Natural killer cell (primary cell): Measurements from ENCODE around the gene HOXA9. TPM values are rescaled to one million over a fixed set of nuclear protein-coding genes. Genes with fewer than 3 reads are reported as not detected.

Experiments used
- ATAC-seq, 3 donors: fragments of 150-1000 bp in 2 of 3; fragments of 200-7000 bp in 1 of 3; cut with Tn5 transposase; 1 replicate in 1 of 3; 2 replicates in 2 of 3; pipeline ENCODE4 v1.10.0; 2021; ENCODE audit warnings: mild to moderate bottlenecking in 2 of 3, moderate library complexity in 2 of 3
- DNase-seq, 2 donors: peaks; one replicate each; pipeline versions ENCODE4 v3.0.0 to v3.0.0-alpha.2; 2013 to 2021; ENCODE audit warnings: mixed read lengths in 1 of 2
- H3K27ac ChIP-seq: one replicate; pipeline ENCODE4 v1.5.1; 2013; ENCODE audit warnings: mild to moderate bottlenecking, low read length
- H3K27me3 ChIP-seq: one replicate; pipeline ENCODE4 v1.6.1; 2013; ENCODE audit warnings: low read length; ENCODE audit not compliant: control insufficient read depth, insufficient read depth
- H3K36me3 ChIP-seq: one replicate; pipeline ENCODE4 v1.6.1; 2013; ENCODE audit warnings: low read length; ENCODE audit not compliant: control insufficient read depth, insufficient read depth
- H3K4me1 ChIP-seq: one replicate; pipeline ENCODE4 v1.6.1; 2013; ENCODE audit warnings: low read length; ENCODE audit not compliant: control insufficient read depth, insufficient read depth
- H3K4me3 ChIP-seq: one replicate; pipeline ENCODE4 v1.5.1; 2013; ENCODE audit warnings: low read length
- H3K9me3 ChIP-seq: one replicate; pipeline ENCODE4 v1.6.1; 2013; ENCODE audit warnings: low read length; ENCODE audit not compliant: control insufficient read depth, insufficient read depth
- H3K27ac Mint-ChIP-seq, 2 donors: one replicate each; pipeline ENCODE4 v1.8.0; 2022; ENCODE audit warnings: mild to moderate bottlenecking in 2 of 2, mixed read lengths in 2 of 2, moderate library complexity in 1 of 2
- H3K27me3 Mint-ChIP-seq, 2 donors: one replicate each; pipeline ENCODE4 v1.8.0; 2022; ENCODE audit warnings: low read depth in 2 of 2, mixed read lengths in 2 of 2
- H3K36me3 Mint-ChIP-seq: one replicate; pipeline ENCODE4 v1.8.0; 2022; ENCODE audit warnings: mixed read lengths
- H3K4me1 Mint-ChIP-seq, 2 donors: one replicate each; pipeline ENCODE4 v1.8.0; 2022; ENCODE audit warnings: mixed read lengths in 2 of 2
- H3K4me3 Mint-ChIP-seq: one replicate; pipeline ENCODE4 v1.8.0; 2022; ENCODE audit warnings: mild to moderate bottlenecking, moderate library complexity, mixed read lengths
- H3K9me3 Mint-ChIP-seq, 2 donors: one replicate each; pipeline ENCODE4 v1.8.0; 2022; ENCODE audit warnings: mixed read lengths in 2 of 2
- WGBS: methylation state at CpG from one replicate; pipeline ENCODE4 v1.1.7; 2013; ENCODE audit warnings: missing lambda C conversion rate; ENCODE audit not compliant: insufficient coverage; 5-methylcytosine and 5-hydroxymethylcytosine counted together
- intact Hi-C: fragments of 100-400 bp; cut with micrococcal nuclease; formaldehyde crosslinking; loops from one replicate; pipeline ENCODE4 v1.14.2; 2022
- total RNA-seq, 4 donors: library from RNA; stranded (reverse); fragments of 120-200 nt in 1 of 4; gene quantifications; one replicate each; pipeline versions ENCODE4 v1.2.3 to v1.2.4, GENCODE V29; 2013 to 2022
- TF ChIP-seq, protein P1 (sequence below): fragments of 200-600 bp; IDR thresholded peaks from one replicate; pipeline ENCODE4 v1.8.0; 2022; ENCODE audit warnings: antibody characterized with exemption

HOXA9 gene
- total RNA-seq, 3 donors from 2014 or later (not counting 1 experiment from before 2014, with no cell fraction given): 0.39 to 4.6 (median 0.42) TPM

DNA sequence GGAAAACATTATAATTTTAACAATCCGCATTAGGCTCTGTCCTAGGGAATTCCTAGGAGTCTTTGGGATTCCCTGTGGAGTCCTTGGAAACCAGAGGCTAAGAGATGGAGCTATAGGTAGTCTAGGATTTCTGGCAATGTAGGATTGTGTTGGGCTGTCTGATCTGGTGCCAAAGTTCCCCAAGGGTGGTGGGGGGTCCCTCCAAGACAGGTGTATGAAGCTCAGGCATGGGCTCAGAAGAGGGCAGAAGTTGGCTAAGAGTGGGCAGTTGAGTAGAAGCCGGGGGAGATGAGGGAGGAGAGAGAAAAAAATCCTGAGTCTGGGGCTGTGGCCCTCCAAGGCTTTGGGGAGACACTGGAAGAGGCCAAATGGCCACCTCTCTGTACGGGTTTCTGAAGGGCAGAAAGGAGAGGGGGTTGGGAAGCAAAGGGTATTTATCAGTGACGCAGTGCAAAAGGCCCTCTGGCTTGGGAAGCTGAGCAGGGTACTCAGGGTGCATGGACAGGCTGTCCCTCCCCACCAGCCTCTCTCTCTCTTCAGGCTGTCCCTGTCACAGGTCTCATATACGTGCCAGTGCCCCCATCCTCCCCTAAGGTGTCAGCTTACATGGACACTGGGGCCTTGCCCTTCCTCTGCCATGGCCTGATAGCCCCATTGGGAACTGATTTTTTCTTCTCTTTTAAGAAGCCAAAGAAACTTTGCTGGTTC lies 18.7 kb downstream of the HOXA9 start:
- TF ChIP-seq, protein P1, sequence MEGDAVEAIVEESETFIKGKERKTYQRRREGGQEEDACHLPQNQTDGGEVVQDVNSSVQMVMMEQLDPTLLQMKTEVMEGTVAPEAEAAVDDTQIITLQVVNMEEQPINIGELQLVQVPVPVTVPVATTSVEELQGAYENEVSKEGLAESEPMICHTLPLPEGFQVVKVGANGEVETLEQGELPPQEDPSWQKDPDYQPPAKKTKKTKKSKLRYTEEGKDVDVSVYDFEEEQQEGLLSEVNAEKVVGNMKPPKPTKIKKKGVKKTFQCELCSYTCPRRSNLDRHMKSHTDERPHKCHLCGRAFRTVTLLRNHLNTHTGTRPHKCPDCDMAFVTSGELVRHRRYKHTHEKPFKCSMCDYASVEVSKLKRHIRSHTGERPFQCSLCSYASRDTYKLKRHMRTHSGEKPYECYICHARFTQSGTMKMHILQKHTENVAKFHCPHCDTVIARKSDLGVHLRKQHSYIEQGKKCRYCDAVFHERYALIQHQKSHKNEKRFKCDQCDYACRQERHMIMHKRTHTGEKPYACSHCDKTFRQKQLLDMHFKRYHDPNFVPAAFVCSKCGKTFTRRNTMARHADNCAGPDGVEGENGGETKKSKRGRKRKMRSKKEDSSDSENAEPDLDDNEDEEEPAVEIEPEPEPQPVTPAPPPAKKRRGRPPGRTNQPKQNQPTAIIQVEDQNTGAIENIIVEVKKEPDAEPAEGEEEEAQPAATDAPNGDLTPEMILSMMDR: no peak
- H3K27ac ChIP-seq: no peak overlapping the region
- intact Hi-C loops: no loop called here
- H3K9me3 ChIP-seq: no peaks in the 10 kb centered on the region
- peaks cover 43% of the 10 kb centered on the region for H3K27me3 ChIP-seq
- no peak overlapping the region for H3K4me3 ChIP-seq
- DNase-seq (no peak), ATAC-seq (no peak)
- WGBS: 91% methylated on average over 5 of the region's 5 CpGs
- H3K4me1 ChIP-seq: peaks cover 42% of the 10 kb centered on the region
- H3K36me3 ChIP-seq: no peaks in the 10 kb centered on the region
- Mint-ChIP-seq H3K27ac (no peak overlapping the region), H3K4me1 (peaks cover 14 to 30% of the 10 kb centered on the region in 2 donors), H3K27me3 (peaks cover 55 to 58% of the 10 kb centered on the region in 2 donors), H3K4me3 (peak overlapping the region; percentile 45), H3K36me3 (no peaks in the 10 kb centered on the region), H3K9me3 (no peaks in the 10 kb centered on the region)

DNA sequence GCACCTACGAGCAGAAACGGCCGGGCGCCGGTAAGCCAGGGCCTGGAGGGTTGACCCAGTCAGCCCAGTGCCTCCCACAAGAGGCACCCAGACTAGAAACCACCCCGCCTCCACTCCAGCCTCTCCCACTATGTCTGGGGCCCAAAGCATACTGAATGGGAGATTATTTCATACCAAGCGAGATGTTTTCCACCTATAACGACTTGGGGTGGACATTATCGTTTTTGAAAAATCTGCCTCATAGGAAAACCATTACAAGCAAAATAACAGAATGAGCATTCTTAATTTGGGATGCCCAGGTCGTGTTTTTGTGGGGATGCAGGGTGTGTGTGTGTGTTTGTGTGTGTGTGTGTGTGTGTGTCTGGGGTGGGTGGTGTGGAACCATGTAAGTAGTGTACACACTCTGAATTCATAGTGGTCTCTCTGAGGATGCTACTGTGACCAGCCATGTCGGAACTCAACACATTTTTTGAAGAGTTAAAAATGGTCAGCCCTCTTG lies 19.4 kb downstream of the HOXA9 start:
- no peak overlapping the region for H3K27ac Mint-ChIP-seq
- intact Hi-C loops: no loop called here
- H3K9me3 ChIP-seq: no peaks in the 10 kb centered on the region
- no peaks in the 10 kb centered on the region for H3K36me3 ChIP-seq
- no peak overlapping the region for H3K4me3 ChIP-seq
- no peaks in the 10 kb centered on the region for H3K36me3 Mint-ChIP-seq
- no peak overlapping the region for H3K4me3 Mint-ChIP-seq
- peaks cover 36% of the 10 kb centered on the region for H3K27me3 ChIP-seq
- ATAC-seq (no peak), DNase-seq (no peak)
- H3K9me3 Mint-ChIP-seq: no peaks in the 10 kb centered on the region
- H3K27me3 Mint-ChIP-seq: peaks cover 52 to 55% of the 10 kb centered on the region in 2 donors
- H3K27ac ChIP-seq: no peak overlapping the region
- TF ChIP-seq, protein P1: no peak
- H3K4me1 ChIP-seq: peaks cover 35% of the 10 kb centered on the region
- WGBS: 93% methylated on average over 10 of the region's 11 CpGs
- peaks cover 8 to 23% of the 10 kb centered on the region in 2 donors for H3K4me1 Mint-ChIP-seq

DNA sequence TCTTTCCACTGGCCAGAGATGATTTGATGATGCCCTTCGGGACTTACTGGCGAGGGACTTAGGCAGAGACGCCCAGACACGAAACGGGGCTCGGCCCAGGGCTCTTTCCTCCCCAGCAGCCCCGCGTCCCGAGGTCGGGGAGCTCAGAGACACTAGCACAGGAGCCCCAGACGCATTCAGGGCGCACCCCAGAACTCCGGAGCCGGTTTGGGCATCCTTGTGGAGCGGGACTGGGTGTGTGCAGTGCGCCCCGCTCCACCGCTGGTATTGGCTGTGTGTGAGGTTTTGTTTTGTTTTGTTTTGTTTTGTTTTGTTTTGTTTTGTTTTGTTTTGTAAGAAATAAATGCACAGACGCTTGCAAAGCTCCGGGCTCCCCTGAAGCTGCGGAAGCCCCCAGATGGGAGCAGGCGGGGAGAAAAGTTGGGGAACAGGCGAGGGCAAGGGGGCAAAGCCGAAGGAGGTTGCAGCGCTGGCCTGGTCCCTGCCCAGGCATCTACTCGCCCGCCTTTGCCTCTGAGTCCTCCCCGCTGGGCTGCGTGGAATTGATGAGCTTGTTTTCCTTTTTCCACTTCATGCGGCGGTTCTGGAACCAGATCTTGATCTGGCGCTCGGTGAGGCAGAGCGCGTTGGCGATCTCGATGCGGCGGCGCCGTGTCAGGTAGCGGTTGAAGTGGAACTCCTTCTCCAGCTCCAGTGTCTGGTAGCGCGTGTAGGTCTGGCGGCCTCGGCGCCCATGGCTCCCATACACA lies 20.0 kb downstream of the HOXA9 start:
- H3K27me3 ChIP-seq: peaks cover 33% of the 10 kb centered on the region
- peaks cover 30% of the 10 kb centered on the region for H3K4me1 ChIP-seq
- no peak overlapping the region for H3K27ac ChIP-seq
- H3K27me3 Mint-ChIP-seq: peaks cover 46 to 49% of the 10 kb centered on the region in 2 donors
- TF ChIP-seq, protein P1: no peak
- peaks cover 2 to 17% of the 10 kb centered on the region in 2 donors for H3K4me1 Mint-ChIP-seq
- H3K9me3 ChIP-seq: no peaks in the 10 kb centered on the region
- H3K4me3 ChIP-seq: no peak overlapping the region
- no peaks in the 10 kb centered on the region for H3K36me3 ChIP-seq
- H3K27ac Mint-ChIP-seq: no peak overlapping the region
- intact Hi-C loops: no loop called here
- H3K36me3 Mint-ChIP-seq: no peaks in the 10 kb centered on the region
- no peak overlapping the region for H3K4me3 Mint-ChIP-seq
- 90% methylated on average over 47 of the region's 47 CpGs for WGBS
- no peaks in the 10 kb centered on the region for H3K9me3 Mint-ChIP-seq
- DNase-seq: no peak
- ATAC-seq: no peak
